H1 (cell line): Measurements from ENCODE around the gene COLQ. TPM values are rescaled to one million over a fixed set of nuclear protein-coding genes. Genes with fewer than 3 reads are reported as not detected.
A peak's percentile ranks its signal among the peaks of the same experiment; 100 is the strongest.

Experiments used
- CTCF ChIA-PET: fragments of 300-600 bp; sonication (Branson Sonifier 250); formaldehyde crosslinking; loops from one replicate; lab custom pipeline; 2021; ENCODE audit not compliant: partially characterized antibody; lab: Charles Lee
- POLR2A ChIA-PET: fragments of 300-600 bp; sonication (Branson Sonifier 250); formaldehyde crosslinking; loops from one replicate; lab custom pipeline; 2021; ENCODE audit warnings: inconsistent platforms; ENCODE audit not compliant: partially characterized antibody; lab: Charles Lee
- DNase-seq, 2 experiments: peaks; one replicate each; pipeline versions ENCODE4 v3.0.0 to v3.0.0-alpha.2; 2010 to 2022; ENCODE audit warnings: low spot score in 2 of 2, low read depth in 1 of 2, mixed read lengths in 1 of 2
- FAIRE-seq: peaks from 2 replicates; lab custom pipeline; 2011; peaks lifted over from hg19 to GRCh38; lab: Jason Lieb, UNC
- H2AFZ ChIP-seq: 2 replicates; pipeline ENCODE4 v1.8.1; 2012; ENCODE audit warnings: low read length, inconsistent platforms
- H2AK5ac ChIP-seq: 2 replicates; pipeline ENCODE4 v1.6.1; 2013; ENCODE audit warnings: low read depth, low read length
- H2BK120ac ChIP-seq: replicated peaks from 2 replicates; pipeline ENCODE3; 2013; ENCODE audit warnings: low read depth, low read length, inconsistent platforms
- H2BK12ac ChIP-seq: 2 replicates; pipeline ENCODE4 v1.6.1; 2013; ENCODE audit warnings: low read depth, low read length
- H2BK15ac ChIP-seq: 2 replicates; pipeline ENCODE4 v1.6.1; 2013; ENCODE audit warnings: low read length
- H2BK20ac ChIP-seq: 2 replicates; pipeline ENCODE4 v1.6.1; 2013; ENCODE audit warnings: low read length
- H2BK5ac ChIP-seq: 2 replicates; pipeline ENCODE4 v1.6.1; 2013; ENCODE audit warnings: low read depth, low read length
- H3K14ac ChIP-seq: 2 replicates; pipeline ENCODE4 v1.6.1; 2013; ENCODE audit warnings: inconsistent platforms; ENCODE audit not compliant: insufficient read length
- H3K18ac ChIP-seq: 2 replicates; pipeline ENCODE4 v1.6.1; 2013; ENCODE audit warnings: low read length; ENCODE audit errors: extremely low read depth
- H3K23ac ChIP-seq: 2 replicates; pipeline ENCODE4 v1.6.1; 2013; ENCODE audit warnings: inconsistent platforms; ENCODE audit not compliant: insufficient read length
- H3K23me2 ChIP-seq: 2 replicates; pipeline ENCODE4 v1.6.1; 2013; ENCODE audit warnings: low read depth, low read length
- H3K27ac ChIP-seq: 2 replicates; pipeline ENCODE4 v1.6.1; 2011; ENCODE audit warnings: low read depth, low read length, inconsistent platforms
- H3K27me3 ChIP-seq, 4 experiments: replicated peaks in 1 of 4; 1 replicate in 1 of 4; 2 replicates in 3 of 4; pipeline versions ENCODE4 v1.6.1 to v1.8.1; 2011 to 2013; ENCODE audit warnings: low read length in 3 of 4, mild to moderate bottlenecking in 3 of 4, inconsistent platforms in 2 of 4, mixed read lengths in 2 of 4, moderate library complexity in 1 of 4; ENCODE audit not compliant: control insufficient read depth in 3 of 4, insufficient read depth in 3 of 4; ENCODE audit errors: extremely low read depth in 1 of 4
- H3K36me3 ChIP-seq, 4 experiments: 2 replicates each; pipeline versions ENCODE4 v1.6.1 to v1.8.1; 2011 to 2013; ENCODE audit warnings: mild to moderate bottlenecking in 4 of 4, low read length in 3 of 4, moderate library complexity in 2 of 4, control low read depth in 1 of 4, inconsistent platforms in 1 of 4; ENCODE audit not compliant: insufficient read depth in 4 of 4, control insufficient read depth in 2 of 4
- H3K4ac ChIP-seq: replicated peaks from 2 replicates; pipeline ENCODE3; 2013; ENCODE audit warnings: low read length, low read depth, mixed read lengths, inconsistent platforms; ENCODE audit not compliant: insufficient read length
- H3K4me1 ChIP-seq, 4 experiments: replicated peaks in 1 of 4; 1 replicate in 1 of 4; 2 replicates in 3 of 4; pipeline versions ENCODE4 v1.6.1 to v1.8.1; 2011 to 2013; ENCODE audit warnings: low read length in 3 of 4, inconsistent platforms in 2 of 4, mixed read lengths in 1 of 4; ENCODE audit not compliant: insufficient read depth in 4 of 4, control insufficient read depth in 3 of 4
- H3K4me2 ChIP-seq, 2 experiments: 2 replicates each; pipeline versions ENCODE4 v1.6.1 to v1.8.1; 2011 to 2013; ENCODE audit warnings: low read depth in 2 of 2, low read length in 2 of 2, control low read depth in 1 of 2, inconsistent platforms in 1 of 2, mild to moderate bottlenecking in 1 of 2; ENCODE audit not compliant: insufficient read depth in 1 of 2
- H3K4me3 ChIP-seq, 4 experiments: fragments of 200-600, 300-600 bp in 1 of 4; sonication (generic), shearing (Covaris generic), sonication (Bioruptor Twin) in 1 of 4; 2 replicates each; pipeline versions ENCODE4 v1.5.1 to v1.8.1; 2011 to 2016; ENCODE audit warnings: low read length in 4 of 4, low read depth in 3 of 4, control low read depth in 2 of 4, inconsistent platforms in 2 of 4, mild to moderate bottlenecking in 2 of 4, mixed read lengths in 1 of 4, moderate library complexity in 1 of 4; ENCODE audit not compliant: insufficient read depth in 2 of 4; ENCODE audit errors: extremely low read depth in 1 of 4
- H3K56ac ChIP-seq: replicated peaks from 2 replicates; pipeline ENCODE3; 2013; ENCODE audit warnings: low read depth, mild to moderate bottlenecking, mixed read lengths, low read length, inconsistent platforms; ENCODE audit not compliant: insufficient read length
- H3K79me1 ChIP-seq: 2 replicates; pipeline ENCODE4 v1.6.1; 2013; ENCODE audit warnings: low read depth, low read length, control low read depth
- H3K79me2 ChIP-seq, 2 experiments: 2 replicates each; pipeline versions ENCODE4 v1.6.1 to v1.8.1; 2012 to 2013; ENCODE audit warnings: low read length in 2 of 2, mild to moderate bottlenecking in 2 of 2, inconsistent platforms in 1 of 2; ENCODE audit not compliant: insufficient read depth in 2 of 2, control insufficient read depth in 1 of 2
- H3K9ac ChIP-seq, 4 experiments: replicated peaks in 1 of 4; 1 replicate in 1 of 4; 2 replicates in 3 of 4; pipeline versions ENCODE4 v1.6.1 to v1.8.1; 2011 to 2013; ENCODE audit warnings: low read depth in 3 of 4, low read length in 3 of 4, control low read depth in 2 of 4, mild to moderate bottlenecking in 2 of 4, moderate library complexity in 2 of 4, inconsistent platforms in 1 of 4; ENCODE audit errors: extremely low read depth in 1 of 4
- H3K9me3 ChIP-seq, 2 experiments: 2 replicates each; pipeline versions ENCODE4 v1.6.1 to v1.8.1; 2012 to 2013; ENCODE audit warnings: mild to moderate bottlenecking in 2 of 2, moderate library complexity in 2 of 2, control low read depth in 1 of 2, inconsistent platforms in 1 of 2, low read depth in 1 of 2, low read length in 1 of 2, mixed read lengths in 1 of 2; ENCODE audit not compliant: insufficient read depth in 2 of 2
- H4K20me1 ChIP-seq, 2 experiments: replicated peaks in 1 of 2; 2 replicates each; pipeline versions ENCODE3 to v1.8.1; 2011 to 2013; ENCODE audit warnings: inconsistent platforms in 2 of 2, low read length in 2 of 2, mild to moderate bottlenecking in 1 of 2; ENCODE audit not compliant: insufficient read depth in 2 of 2, control insufficient read depth in 1 of 2
- H4K5ac ChIP-seq: 2 replicates; pipeline ENCODE4 v1.6.1; 2013; ENCODE audit warnings: low read length, low read depth, mixed read lengths, inconsistent platforms; ENCODE audit not compliant: insufficient read length
- H4K8ac ChIP-seq: 2 replicates; pipeline ENCODE4 v1.8.0; 2013; ENCODE audit warnings: mild to moderate bottlenecking, moderate library complexity, low read length, inconsistent platforms; ENCODE audit not compliant: insufficient read depth; ENCODE audit errors: extremely low read depth
- H4K91ac ChIP-seq: replicated peaks from 2 replicates; pipeline ENCODE3; 2013; ENCODE audit warnings: low read length, mixed read lengths, inconsistent platforms; ENCODE audit not compliant: insufficient read length
- BACH1 ChIP-seq: IDR thresholded peaks from 2 replicates; pipeline ENCODE4 v1.6.1; 2012; ENCODE audit warnings: low read length, improper control_type of control experiment
- POLR2AphosphoS5 ChIP-seq: IDR thresholded peaks from 2 replicates; pipeline ENCODE4 v1.6.1; 2011; ENCODE audit warnings: low read depth, low read length
- RNF2 ChIP-seq: fragments of 200-900, 300-1000 bp; sonication (generic); IDR thresholded peaks from 2 replicates; pipeline ENCODE4 v1.7.1; 2016; ENCODE audit warnings: borderline replicate concordance, low read depth, mild to moderate bottlenecking, antibody characterized with exemption, low read length; ENCODE audit not compliant: poor library complexity, severe bottlenecking; ENCODE audit errors: missing control alignments
- SUZ12 ChIP-seq: fragments of 200-600 bp; sonication (generic); IDR thresholded peaks from 2 replicates; pipeline ENCODE4 v1.6.1; 2012; ENCODE audit warnings: mild to moderate bottlenecking, inconsistent platforms, low read length, moderate library complexity, mixed read lengths
- whole genome bisulfite sequencing, 2 experiments: shearing (Covaris generic) in 1 of 2; methylation state at CpG; one replicate each; pipeline versions ENCODE4 v1.1.6 to v1.1.7; 2013 to 2015; ENCODE audit warnings: low lambda C conversion rate in 2 of 2, mixed read lengths in 2 of 2, inconsistent platforms in 1 of 2, low coverage in 1 of 2, missing lambda C conversion rate in 1 of 2; ENCODE audit not compliant: insufficient replicate concordance in 2 of 2, insufficient coverage in 1 of 2, insufficient read length in 1 of 2; ENCODE audit errors: extremely low coverage in 1 of 2, missing lambda C conversion rate in 1 of 2; 5-methylcytosine and 5-hydroxymethylcytosine counted together
- polyA plus RNA-seq, 7 experiments: library from polyadenylated mRNA; depleted of rRNA in 3 of 7; stranded (reverse) in 5 of 7; unstranded in 2 of 7; fragments of >200 nt in 5 of 7; fragments of 200-250 nt in 2 of 7; gene quantifications; 1 replicate in 5 of 7; 2 replicates in 1 of 7; 4 replicates in 1 of 7; pipeline versions ENCODE4 v1.2.1 to v1.2.3, GENCODE V29; 2011 to 2013; ENCODE audit warnings: missing spikeins in 2 of 7, mixed read lengths in 2 of 7
- total RNA-seq: library from RNA; stranded (reverse); fragmentation: NEBNext Ultra II Directional; extraction: Animal tissue kit (Norgen Biotek cat#: 25700); gene quantifications from 2 replicates; pipeline ENCODE4 v1.2.1, GENCODE V29; 2021

COLQ gene
- total and polyA plus RNA-seq, 2 of the 8 experiments (the other 6 are each of a cell fraction or from before 2014, with no cell fraction given), result 1.5 to 1.9 TPM

GRCh38 chr3:15520804-15521572 is 518 bp downstream of the COLQ start:
- Histone ChIP-seq H4K5ac (no peak overlapping the region), H3K27ac (no peak overlapping the region), H2AK5ac (no peak overlapping the region), H2BK20ac (no peak overlapping the region), H3K9ac (no peak overlapping the region), H3K79me2 (no peaks in the 10 kb centered on the region), H4K91ac (no peak overlapping the region), H3K27me3 (peaks cover 2 to 17% (median 9%) of the 10 kb centered on the region in 4 experiments), H3K18ac (no peak overlapping the region), H2BK15ac (no peak overlapping the region), H3K4me2 (peak overlapping the region; percentile 10 to 58; a peak in 3 of 4 replicates), H3K14ac (no peak overlapping the region), H3K9me3 (no peaks in the 10 kb centered on the region), H3K4ac (no peak overlapping the region), H3K4me1 (peaks cover 2 to 12% (median 8%) of the 10 kb centered on the region in 4 experiments; a peak in 6 of 7 replicates), H3K56ac (no peak overlapping the region), H3K79me1 (no peaks in the 10 kb centered on the region), H2BK120ac (no peak overlapping the region), H3K4me3 (no peak overlapping the region), H4K8ac (no peak overlapping the region), H3K23me2 (no peaks in the 10 kb centered on the region; the same call in 1 of the 2 replicates), H4K20me1 (no peaks in the 10 kb centered on the region), H2AFZ (peak overlapping the region; percentile 82), H2BK5ac (no peak overlapping the region), H3K23ac (no peak overlapping the region), H2BK12ac (no peak overlapping the region), H3K36me3 (no peaks in the 10 kb centered on the region)
- CTCF ChIA-PET, result interaction anchor here (0.7 to 1.5 kb wide), 3 partner anchors 11 to 37 kb away, joined by 4 to 6 read pairs (median 4); no protein-coding TSS in a partner anchor
- POLR2A ChIA-PET, result no interaction called here
- no peak for DNase-seq
- 64% methylated on average over 10 of the region's 14 CpGs; no CpG with 5 or more reads in 1 of the 2 experiments for WGBS, 2 experiments
- no peak for FAIRE-seq
- TF ChIP-seq SUZ12 (no peak), BACH1 (no peak), POLR2AphosphoS5 (no peak), RNF2 (no peak)
